NCI-H128 (cell line): ENCODE measurements around the gene PON1.

Source experiments
- DNase-seq: peaks from one replicate; lab custom pipeline; 2025; ENCODE audit not compliant: unreplicated experiment; lab: John Stamatoyannopoulos, UW

The PON1 gene

DNA sequence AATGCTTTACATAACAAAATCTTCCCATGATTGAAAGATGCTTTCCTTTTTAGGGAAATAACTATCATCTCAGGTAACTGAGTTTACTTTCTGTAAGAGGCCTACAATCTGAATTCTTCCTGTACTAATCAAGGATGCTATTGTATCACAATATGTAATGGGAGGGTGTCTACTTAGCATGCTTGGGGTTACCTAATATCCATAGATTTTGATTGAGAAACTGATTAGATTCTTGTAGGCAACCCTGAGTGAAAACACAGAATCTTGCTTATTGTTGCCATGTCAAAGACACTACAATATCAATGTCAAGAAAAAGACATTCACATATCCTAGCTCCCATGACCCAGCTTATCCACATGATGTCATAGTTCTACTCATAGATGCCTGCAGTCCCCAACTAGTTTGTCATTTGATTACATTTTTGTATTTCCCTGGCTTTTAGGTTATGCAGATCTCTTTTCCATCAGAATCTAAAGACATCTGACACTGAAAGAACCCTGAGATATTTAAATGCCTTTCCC lies 62.4 kb downstream of the PON1 start:
- DNase-seq: no peak

- no peak for DNase-seq
These were observed 68.6 kb downstream of the PON1 start for GRCh38 chr7:95255691-95256090.

GRCh38 chr7:95253986-95254385 lies 70.3 kb downstream of the PON1 start:
- DNase-seq: no peak

DNA sequence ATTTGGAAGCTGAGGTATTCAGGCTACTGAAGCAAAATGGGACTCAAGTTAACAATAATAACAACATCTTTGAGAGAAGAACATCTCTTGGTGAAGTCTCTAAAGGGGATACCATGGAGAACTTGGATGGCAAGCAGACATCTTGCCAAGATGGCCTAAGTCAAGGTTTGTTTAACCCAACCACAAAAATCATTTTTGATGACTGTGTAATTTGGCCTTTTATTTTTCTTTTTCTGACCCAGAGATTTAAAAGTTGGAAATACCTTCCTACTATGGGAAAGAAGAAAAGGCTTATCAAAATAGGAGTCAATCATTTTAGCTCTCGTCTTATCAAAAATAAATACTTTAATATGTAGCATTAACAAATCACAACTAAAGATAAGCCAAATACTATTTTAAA lies 72.4 kb downstream of the PON1 start:
- no peak for DNase-seq

GRCh38 chr7:95250571-95250970 lies 73.8 kb downstream of the PON1 start:
- DNase-seq: no peak
